Mesenchymal stem cell (in vitro differentiated cells and primary cell): ENCODE results near the gene PRSS53.

Experiments used
- DNase-seq: peaks from one replicate; pipeline ENCODE4 v3.0.0-alpha.2; 2013
- H2AFZ ChIP-seq: one replicate; pipeline ENCODE4 v1.6.1; 2013; ENCODE audit warnings: low read depth, mild to moderate bottlenecking, control low read depth, inconsistent platforms, low read length, moderate library complexity
- H2AK5ac ChIP-seq: 2 replicates; pipeline ENCODE4 v1.6.1; 2013; ENCODE audit warnings: low read length, moderate library complexity, mild to moderate bottlenecking, inconsistent platforms; ENCODE audit not compliant: severe bottlenecking
- H2BK120ac ChIP-seq: one replicate; pipeline ENCODE4 v1.6.1; 2013; ENCODE audit warnings: low read depth, mild to moderate bottlenecking, inconsistent platforms, low read length, moderate library complexity
- H2BK12ac ChIP-seq, 2 experiments: one replicate each; pipeline ENCODE4 v1.6.1; 2013; ENCODE audit warnings: inconsistent platforms in 2 of 2, low read length in 2 of 2, mild to moderate bottlenecking in 2 of 2, moderate library complexity in 2 of 2, control low read depth in 1 of 2
- H2BK15ac ChIP-seq: one replicate; pipeline ENCODE4 v1.6.1; 2013; ENCODE audit warnings: mild to moderate bottlenecking, low read depth, inconsistent platforms; ENCODE audit not compliant: poor library complexity, severe bottlenecking
- H2BK5ac ChIP-seq: 2 replicates; pipeline ENCODE4 v1.6.1; 2013; ENCODE audit warnings: low read depth, mild to moderate bottlenecking, low read length, control low read depth, inconsistent platforms; ENCODE audit not compliant: poor library complexity, severe bottlenecking
- H3K14ac ChIP-seq, 2 experiments: one replicate each; pipeline ENCODE4 v1.6.1; 2013; ENCODE audit warnings: inconsistent platforms in 2 of 2, low read length in 2 of 2, control low read depth in 1 of 2, mild to moderate bottlenecking in 1 of 2, moderate library complexity in 1 of 2
- H3K18ac ChIP-seq, 2 experiments: one replicate each; pipeline ENCODE4 v1.6.1; 2013; ENCODE audit warnings: inconsistent platforms in 2 of 2, low read length in 2 of 2, control low read depth in 1 of 2, low read depth in 1 of 2, mild to moderate bottlenecking in 1 of 2
- H3K23ac ChIP-seq, 2 experiments: one replicate each; pipeline ENCODE4 v1.6.1; 2013; ENCODE audit warnings: inconsistent platforms in 2 of 2, low read length in 2 of 2, mild to moderate bottlenecking in 2 of 2, moderate library complexity in 2 of 2, control low read depth in 1 of 2
- H3K27ac ChIP-seq: 2 replicates; pipeline ENCODE4 v1.5.1; 2013; ENCODE audit warnings: mild to moderate bottlenecking, moderate library complexity, low read length, control low read depth, inconsistent platforms; ENCODE audit not compliant: poor library complexity, severe bottlenecking
- H3K27me3 ChIP-seq, 2 experiments: 2 replicates each; pipeline versions ENCODE4 v1.6.1 to v1.7.0; 2013; ENCODE audit warnings: low read length in 2 of 2, mild to moderate bottlenecking in 2 of 2, moderate library complexity in 2 of 2, control low read depth in 1 of 2, inconsistent platforms in 1 of 2; ENCODE audit not compliant: control insufficient read depth in 1 of 2, insufficient read depth in 1 of 2
- H3K36me3 ChIP-seq, 2 experiments: 2 replicates each; pipeline versions ENCODE4 v1.6.1 to v1.7.0; 2013; ENCODE audit warnings: low read length in 2 of 2, control low read depth in 1 of 2, inconsistent platforms in 1 of 2, low read depth in 1 of 2, mild to moderate bottlenecking in 1 of 2; ENCODE audit not compliant: insufficient read depth in 2 of 2, control insufficient read depth in 1 of 2
- H3K4ac ChIP-seq, 2 experiments: one replicate each; pipeline ENCODE4 v1.6.1; 2013; ENCODE audit warnings: inconsistent platforms in 2 of 2, low read length in 2 of 2, mild to moderate bottlenecking in 2 of 2, moderate library complexity in 2 of 2, control low read depth in 1 of 2, low read depth in 1 of 2
- H3K4me1 ChIP-seq: 2 replicates; pipeline ENCODE4 v1.6.1; 2013; ENCODE audit warnings: low read depth, low read length, control low read depth; ENCODE audit not compliant: control insufficient read depth, insufficient read depth
- H3K4me2 ChIP-seq: 2 replicates; pipeline ENCODE4 v1.6.1; 2013; ENCODE audit warnings: low read length, mild to moderate bottlenecking, inconsistent platforms; ENCODE audit not compliant: poor library complexity, severe bottlenecking
- H3K4me3 ChIP-seq, 2 experiments: 2 replicates each; pipeline versions ENCODE4 v1.5.1 to v1.7.0; 2013; ENCODE audit warnings: low read length in 2 of 2, mild to moderate bottlenecking in 2 of 2, control low read depth in 1 of 2, low read depth in 1 of 2; ENCODE audit not compliant: insufficient read depth in 1 of 2
- H3K79me1 ChIP-seq: replicated peaks from 2 replicates; pipeline ENCODE4 v1.6.1; 2013; ENCODE audit warnings: mild to moderate bottlenecking, control low read depth, low read length, inconsistent platforms; ENCODE audit not compliant: poor library complexity, severe bottlenecking
- H3K9ac ChIP-seq: 2 replicates; pipeline ENCODE4 v1.7.0; 2013; ENCODE audit warnings: mild to moderate bottlenecking, low read length, moderate library complexity
- H3K9me3 ChIP-seq: 2 replicates; pipeline ENCODE4 v1.7.0; 2013; ENCODE audit warnings: mild to moderate bottlenecking, low read length; ENCODE audit not compliant: control insufficient read depth
- H4K8ac ChIP-seq: one replicate; pipeline ENCODE4 v1.6.1; 2013; ENCODE audit warnings: inconsistent platforms, mild to moderate bottlenecking, low read length, moderate library complexity
- H4K91ac ChIP-seq: one replicate; pipeline ENCODE4 v1.6.1; 2013; ENCODE audit warnings: mild to moderate bottlenecking, low read length, inconsistent platforms
- WGBS: methylation state at CpG from one replicate; pipeline ENCODE4 v1.1.7; 2013; ENCODE audit warnings: mixed read lengths; 5-methylcytosine and 5-hydroxymethylcytosine counted together

Gene PRSS53

GRCh38 chr16:31080035-31080629, 8.6 kb downstream of the PRSS53 start:
- H2BK15ac ChIP-seq = no peak overlapping the region
- H2BK12ac ChIP-seq = no peak overlapping the region
- no peak overlapping the region for H3K14ac ChIP-seq
- H4K8ac ChIP-seq = no peak overlapping the region
- peaks cover 21% of the 10 kb centered on the region for H3K4me1 ChIP-seq
- no peak overlapping the region for H3K4ac ChIP-seq
- no peak overlapping the region for H4K91ac ChIP-seq
- H3K27ac ChIP-seq = no peak overlapping the region
- H3K9ac ChIP-seq = no peak overlapping the region
- no peak overlapping the region for H3K23ac ChIP-seq
- no peaks in the 10 kb centered on the region for H3K27me3 ChIP-seq
- no peak overlapping the region for H2AK5ac ChIP-seq
- H3K79me1 ChIP-seq = peaks cover 71% of the 10 kb centered on the region
- no peaks in the 10 kb centered on the region for H3K9me3 ChIP-seq
- no peak overlapping the region for H2BK120ac ChIP-seq
- H3K18ac ChIP-seq = no peak overlapping the region
- no peak overlapping the region for H2AFZ ChIP-seq
- no peak overlapping the region for H3K4me2 ChIP-seq
- no peak for DNase-seq
- H3K4me3 ChIP-seq = no peak overlapping the region
- WGBS = 98% methylated on average over 40 of the region's 40 CpGs
- peaks cover 92 to 94% of the 10 kb centered on the region in 2 experiments for H3K36me3 ChIP-seq
- no peak overlapping the region for H2BK5ac ChIP-seq

GRCh38 chr16:31079342-31079944, 9.3 kb downstream of the PRSS53 start:
- no peak overlapping the region for H4K91ac ChIP-seq
- DNase-seq = no peak
- peaks cover 85 to 87% of the 10 kb centered on the region in 2 experiments for H3K36me3 ChIP-seq
- H3K4me3 ChIP-seq = no peak overlapping the region
- no peaks in the 10 kb centered on the region for H3K9me3 ChIP-seq
- H3K27ac ChIP-seq = no peak overlapping the region
- no peak overlapping the region for H3K14ac ChIP-seq
- H2BK12ac ChIP-seq = no peak overlapping the region
- H2AK5ac ChIP-seq = no peak overlapping the region
- H3K27me3 ChIP-seq = no peaks in the 10 kb centered on the region
- no peak overlapping the region for H2BK5ac ChIP-seq
- H2BK15ac ChIP-seq = no peak overlapping the region
- no peak overlapping the region for H2AFZ ChIP-seq
- no peak overlapping the region for H3K4me2 ChIP-seq
- no peak overlapping the region for H2BK120ac ChIP-seq
- H3K23ac ChIP-seq = no peak overlapping the region
- H3K18ac ChIP-seq = no peak overlapping the region
- no peak overlapping the region for H3K9ac ChIP-seq
- peaks cover 67% of the 10 kb centered on the region for H3K79me1 ChIP-seq
- no peak overlapping the region for H4K8ac ChIP-seq
- no peak overlapping the region for H3K4ac ChIP-seq
- WGBS = 90% methylated on average over 13 of the region's 13 CpGs
- peaks cover 21% of the 10 kb centered on the region for H3K4me1 ChIP-seq

- no peaks in the 10 kb centered on the region for H3K9me3 ChIP-seq
- H3K27ac ChIP-seq = no peak overlapping the region
- H2BK12ac ChIP-seq = no peak overlapping the region
- H2BK5ac ChIP-seq = no peak overlapping the region
- no peak for DNase-seq
- no peak overlapping the region for H2AFZ ChIP-seq
- H4K8ac ChIP-seq = no peak overlapping the region
- no peak overlapping the region for H3K18ac ChIP-seq
- no peaks in the 10 kb centered on the region for H3K27me3 ChIP-seq
- H2BK15ac ChIP-seq = no peak overlapping the region
- no peak overlapping the region for H3K9ac ChIP-seq
- H3K23ac ChIP-seq = no peak overlapping the region
- no peak overlapping the region for H2BK120ac ChIP-seq
- H3K4me1 ChIP-seq = peaks cover 21% of the 10 kb centered on the region
- no peak overlapping the region for H3K4me2 ChIP-seq
- H3K4ac ChIP-seq = no peak overlapping the region
- H2AK5ac ChIP-seq = no peak overlapping the region
- H3K79me1 ChIP-seq = peaks cover 60% of the 10 kb centered on the region
- WGBS = 96% methylated on average over 15 of the region's 15 CpGs
- H4K91ac ChIP-seq = no peak overlapping the region
- H3K36me3 ChIP-seq = peaks cover 79 to 80% of the 10 kb centered on the region in 2 experiments
- no peak overlapping the region for H3K14ac ChIP-seq
- no peak overlapping the region for H3K4me3 ChIP-seq
Observed at GRCh38 chr16:31078597-31079341, 10.0 kb downstream of the PRSS53 start.

- peaks cover 18% of the 10 kb centered on the region for H3K4me1 ChIP-seq
- no peak overlapping the region for H2BK5ac ChIP-seq
- H3K36me3 ChIP-seq = peaks cover 69 to 70% of the 10 kb centered on the region in 2 experiments
- no peaks in the 10 kb centered on the region for H3K9me3 ChIP-seq
- WGBS = 97% methylated on average over 30 of the region's 30 CpGs
- no peak overlapping the region for H3K4me3 ChIP-seq
- no peak overlapping the region for H3K27ac ChIP-seq
- H4K91ac ChIP-seq = no peak overlapping the region
- H3K23ac ChIP-seq = no peak overlapping the region
- no peak overlapping the region for H2BK12ac ChIP-seq
- no peaks in the 10 kb centered on the region for H3K27me3 ChIP-seq
- no peak overlapping the region for H2AK5ac ChIP-seq
- H4K8ac ChIP-seq = no peak overlapping the region
- no peak overlapping the region for H2AFZ ChIP-seq
- DNase-seq = no peak
- no peak overlapping the region for H3K9ac ChIP-seq
- H3K14ac ChIP-seq = no peak overlapping the region
- H3K79me1 ChIP-seq = peaks cover 56% of the 10 kb centered on the region
- no peak overlapping the region for H3K4ac ChIP-seq
- H2BK120ac ChIP-seq = no peak overlapping the region
- H2BK15ac ChIP-seq = peak overlapping the region; percentile 52
- no peak overlapping the region for H3K18ac ChIP-seq
- no peak overlapping the region for H3K4me2 ChIP-seq
Observed at GRCh38 chr16:31077592-31078396, 10.9 kb downstream of the PRSS53 start.
